SK-N-SH (cell line): ENCODE results near the gene IFT25. TPM values are rescaled to one million over a fixed set of nuclear protein-coding genes. Genes with fewer than 3 reads are reported as not detected.
A peak's percentile ranks its signal among the peaks of the same experiment; 100 is the strongest.
"Not testable (repeated sequence)": the region's sequence is repeated elsewhere in the genome, so short reads cannot be mapped to it uniquely, and the experiment has no call there.

ENCODE experiments used
- CTCF ChIA-PET: fragments of 300-600, 350-600 bp; formaldehyde crosslinking; extraction: SDS; loops from one replicate; lab custom pipeline; 2021; lab: Yijun Ruan, JAX
- POLR2A ChIA-PET: fragments of 350-600 bp; sonication (Branson Sonifier 250); formaldehyde crosslinking; extraction: SDS; loops from one replicate; lab custom pipeline; 2020; ENCODE audit warnings: antibody characterized with exemption, inconsistent platforms; lab: Yijun Ruan, JAX
- DNase-seq: peaks from one replicate; pipeline ENCODE4 v3.0.0; 2012
- H2AFZ ChIP-seq: fragments of 200-600 bp; sonication (generic); 2 replicates; pipeline ENCODE4 v1.8.1; 2016; ENCODE audit warnings: antibody characterized with exemption, mild to moderate bottlenecking, low read depth
- H3F3A ChIP-seq: fragments of 200-600 bp; sonication (generic); replicated peaks from 2 replicates; pipeline ENCODE3; 2016; ENCODE audit warnings: antibody characterized with exemption, mild to moderate bottlenecking; ENCODE audit not compliant: insufficient read depth
- H3K27ac ChIP-seq, 2 experiments: fragments of 200-500 bp in 1 of 2; fragments of 200-600 bp in 1 of 2; sonication (Bioruptor generic) in 1 of 2; sonication (generic), shearing (Covaris generic) in 1 of 2; 2 replicates each; pipeline versions ENCODE4 v1.5.1 to v1.6.1; 2014 to 2016; ENCODE audit warnings: low read depth in 2 of 2, inconsistent platforms in 1 of 2, low read length in 1 of 2, mild to moderate bottlenecking in 1 of 2, mixed read lengths in 1 of 2
- H3K27me3 ChIP-seq: fragments of 200-600 bp; sonication (generic), shearing (Covaris generic); 2 replicates; pipeline ENCODE4 v1.6.1; 2016; ENCODE audit warnings: mixed run types; ENCODE audit not compliant: insufficient read depth
- H3K36me3 ChIP-seq, 2 experiments: fragments of 200-500 bp in 1 of 2; fragments of 200-600 bp in 1 of 2; sonication (Bioruptor generic) in 1 of 2; sonication (generic) in 1 of 2; replicated peaks in 1 of 2; 2 replicates each; pipeline versions ENCODE3 to v1.5.1; 2014 to 2016; ENCODE audit warnings: low read length in 1 of 2, mild to moderate bottlenecking in 1 of 2; ENCODE audit not compliant: insufficient read depth in 2 of 2, control insufficient read depth in 1 of 2
- H3K4me1 ChIP-seq, 2 experiments: fragments of 200-500 bp in 1 of 2; fragments of 200-600 bp in 1 of 2; sonication (Bioruptor generic) in 1 of 2; sonication (generic), shearing (Covaris generic) in 1 of 2; 2 replicates each; pipeline versions ENCODE4 v1.5.1 to v1.6.1; 2014 to 2016; ENCODE audit warnings: low read depth in 1 of 2, low read length in 1 of 2, mixed run types in 1 of 2; ENCODE audit not compliant: insufficient read depth in 2 of 2, control insufficient read depth in 1 of 2
- H3K4me2 ChIP-seq: fragments of 200-600 bp; sonication (generic), shearing (Covaris generic); 2 replicates; pipeline ENCODE4 v1.6.1; 2017; ENCODE audit warnings: mixed run types
- H3K4me3 ChIP-seq, 2 experiments: fragments of 200-500 bp in 1 of 2; fragments of 200-600 bp in 1 of 2; sonication (Bioruptor generic) in 1 of 2; sonication (generic), shearing (Covaris generic) in 1 of 2; 2 replicates each; pipeline versions ENCODE4 v1.5.1 to v1.8.1; 2014 to 2016; ENCODE audit warnings: low read depth in 2 of 2, inconsistent platforms in 1 of 2, low read length in 1 of 2, mild to moderate bottlenecking in 1 of 2, mixed read lengths in 1 of 2, moderate library complexity in 1 of 2
- H3K79me2 ChIP-seq: fragments of 200-600 bp; sonication (generic); 2 replicates; pipeline ENCODE4 v1.8.1; 2017; ENCODE audit warnings: mild to moderate bottlenecking; ENCODE audit not compliant: insufficient read depth
- H3K9ac ChIP-seq: fragments of 200-600 bp; sonication (generic); 2 replicates; pipeline ENCODE4 v1.6.1; 2017; ENCODE audit warnings: mixed run types
- H3K9me2 ChIP-seq: fragments of 200-600 bp; sonication (generic); 2 replicates; pipeline ENCODE4 v1.6.1; 2017; ENCODE audit warnings: mixed run types
- H3K9me3 ChIP-seq: fragments of 200-600 bp; sonication (generic); 2 replicates; pipeline ENCODE4 v1.6.1; 2017; ENCODE audit warnings: mixed run types, mild to moderate bottlenecking, moderate library complexity
- H4K20me1 ChIP-seq: fragments of 200-600 bp; sonication (generic); 2 replicates; pipeline ENCODE4 v1.6.1; 2017; ENCODE audit warnings: mild to moderate bottlenecking, mixed run types; ENCODE audit not compliant: insufficient read depth
- GATA2 ChIP-seq: sonication (generic); formaldehyde crosslinking; IDR thresholded peaks from 2 replicates; pipeline ENCODE4 v1.5.0; 2020; ENCODE audit warnings: mild to moderate bottlenecking, missing genetic modification reagents
- MXI1 ChIP-seq: IDR thresholded peaks from 2 replicates; pipeline ENCODE4 v1.6.1; 2012; ENCODE audit warnings: mild to moderate bottlenecking, low read depth, low read length, improper control_type of control experiment
- NRF1 ChIP-seq: IDR thresholded peaks from 2 replicates; pipeline ENCODE4 v1.6.1; 2012; ENCODE audit warnings: low read depth, mild to moderate bottlenecking, low read length
- RAD21 ChIP-seq: IDR thresholded peaks from 2 replicates; pipeline ENCODE4 v1.6.1; 2012; ENCODE audit warnings: mild to moderate bottlenecking, low read length
- SMC3 ChIP-seq: IDR thresholded peaks from 2 replicates; pipeline ENCODE4 v1.6.1; 2012; ENCODE audit warnings: low read depth, low read length, improper control_type of control experiment
- YY1 ChIP-seq: IDR thresholded peaks from 2 replicates; pipeline ENCODE4 v1.4.0; 2012; ENCODE audit warnings: low read depth, mild to moderate bottlenecking
- WGBS: methylation state at CpG from one replicate; pipeline ENCODE4 v1.1.6; 2017; ENCODE audit warnings: low lambda C conversion rate; 5-methylcytosine and 5-hydroxymethylcytosine counted together
- polyA plus RNA-seq, 3 experiments: library from polyadenylated mRNA; depleted of rRNA; stranded (reverse); fragments of >200 nt; gene quantifications; 2 replicates each; pipeline ENCODE4 v1.2.3, GENCODE V29; 2012
- TF ChIP-seq, protein P1 (sequence below): fragments of 150-350 bp; IDR thresholded peaks from 2 replicates; pipeline ENCODE4 v1.6.1; 2016; ENCODE audit warnings: mild to moderate bottlenecking, low read depth, low read length
- TF ChIP-seq, protein P2 (sequence below): fragments of 200-600 bp; sonication (generic); IDR thresholded peaks from 2 replicates; pipeline ENCODE4 v1.6.1; 2017; ENCODE audit warnings: antibody characterized with exemption, mild to moderate bottlenecking, moderate library complexity
- TF ChIP-seq, protein P3 (sequence below): IDR thresholded peaks from 2 replicates; pipeline ENCODE4 v1.6.1; 2012; ENCODE audit warnings: mild to moderate bottlenecking, low read depth, low read length, moderate library complexity

The IFT25 gene
- polyA plus RNA-seq, 1 of the 3 experiments (the other 2 are of a cell fraction): 25.7 TPM

DNA sequence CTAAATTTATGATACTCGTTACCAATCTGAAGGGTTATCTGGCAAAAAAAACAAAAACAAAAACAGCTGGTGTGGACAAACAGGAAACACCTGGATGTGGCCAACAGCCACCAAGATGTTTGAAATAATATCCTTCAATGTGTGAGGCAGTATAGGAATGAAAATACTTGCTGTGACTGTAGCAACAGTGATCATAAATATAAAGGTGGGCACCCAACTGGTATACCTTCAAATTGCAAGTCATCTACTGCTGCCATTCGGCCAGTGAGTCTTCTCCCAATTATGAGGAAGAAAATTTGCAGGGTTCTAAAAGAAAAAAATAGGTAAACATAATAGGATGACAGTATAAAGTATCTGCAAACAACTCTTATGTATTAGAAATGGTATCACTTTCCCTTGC lies 56.8 kb downstream of the IFT25 start (continued):
- no peak for TF ChIP-seq SMC3
- TF ChIP-seq YY1: no peak
- TF ChIP-seq, protein P1, sequence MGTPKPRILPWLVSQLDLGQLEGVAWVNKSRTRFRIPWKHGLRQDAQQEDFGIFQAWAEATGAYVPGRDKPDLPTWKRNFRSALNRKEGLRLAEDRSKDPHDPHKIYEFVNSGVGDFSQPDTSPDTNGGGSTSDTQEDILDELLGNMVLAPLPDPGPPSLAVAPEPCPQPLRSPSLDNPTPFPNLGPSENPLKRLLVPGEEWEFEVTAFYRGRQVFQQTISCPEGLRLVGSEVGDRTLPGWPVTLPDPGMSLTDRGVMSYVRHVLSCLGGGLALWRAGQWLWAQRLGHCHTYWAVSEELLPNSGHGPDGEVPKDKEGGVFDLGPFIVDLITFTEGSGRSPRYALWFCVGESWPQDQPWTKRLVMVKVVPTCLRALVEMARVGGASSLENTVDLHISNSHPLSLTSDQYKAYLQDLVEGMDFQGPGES: no peak
- no peak for TF ChIP-seq MXI1

DNA sequence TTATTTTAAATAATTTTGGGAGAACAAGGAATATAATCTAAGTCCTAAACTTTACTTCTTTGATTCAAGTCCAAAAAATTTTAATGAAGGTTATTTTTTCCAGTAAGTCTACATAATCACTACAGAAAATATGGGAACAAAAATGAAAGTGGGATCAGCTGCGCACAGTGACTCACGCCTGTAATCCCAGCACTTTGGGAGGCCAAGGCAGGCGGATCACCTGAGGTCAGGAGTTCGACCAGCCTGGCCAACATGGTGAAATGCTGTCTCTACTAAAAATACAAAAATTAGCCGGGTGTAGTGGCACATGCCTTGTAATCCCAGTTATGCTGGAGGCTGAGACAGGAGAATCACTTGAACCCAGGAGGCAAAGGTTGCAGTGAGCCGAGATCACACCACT lies 61.9 kb downstream of the IFT25 start:
- 87% methylated on average over 6 of the region's 6 CpGs for WGBS
- peaks cover 15 to 31% of the 10 kb centered on the region in 2 experiments for H3K36me3 ChIP-seq
- H3K9ac ChIP-seq, H2AFZ ChIP-seq, H3K79me2 ChIP-seq, H3K9me3 ChIP-seq, DNase-seq, H3K4me1 ChIP-seq, H3K4me3 ChIP-seq, H3K27me3 ChIP-seq, H4K20me1 ChIP-seq, H3K9me2 ChIP-seq, H3F3A ChIP-seq, H3K27ac ChIP-seq, H3K4me2 ChIP-seq, POLR2A ChIA-PET: not testable (repeated sequence)
- CTCF ChIA-PET: interaction anchor here (1.0 to 1.9 kb wide), 3 partner anchors 23 to 65 kb away, joined by 3 to 13 read pairs (median 10); no protein-coding TSS in a partner anchor

DNA sequence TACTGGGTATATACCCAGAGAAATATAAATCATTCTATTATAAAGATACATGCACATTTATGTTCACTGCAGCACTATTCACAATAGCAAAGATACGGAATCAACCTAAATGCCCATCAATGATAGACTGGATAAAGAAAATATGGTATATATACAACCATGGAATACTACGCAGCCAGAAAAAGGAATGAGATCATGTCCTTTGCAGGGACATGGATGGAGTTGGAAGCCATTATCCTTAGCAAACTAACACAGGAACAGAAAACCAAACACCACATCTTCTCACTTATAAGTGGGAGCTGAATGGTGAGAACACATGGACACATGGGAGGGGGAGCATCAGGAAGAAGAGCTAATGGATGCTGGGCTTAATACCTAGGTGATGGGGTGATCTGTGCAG lies 63.6 kb downstream of the IFT25 start:
- not testable (repeated sequence) for H2AFZ ChIP-seq, H3K4me3 ChIP-seq, H3K27ac ChIP-seq, DNase-seq, H3K9ac ChIP-seq, H3K9me2 ChIP-seq, H4K20me1 ChIP-seq, H3K4me2 ChIP-seq, H3K9me3 ChIP-seq, H3F3A ChIP-seq, H3K4me1 ChIP-seq, H3K27me3 ChIP-seq, H3K79me2 ChIP-seq
- WGBS: 89% methylated on average over 2 of the region's 2 CpGs
- POLR2A ChIA-PET: interaction anchor here (0.6 kb wide), 1 partner anchor 244 kb away, joined by 3 read pairs; no protein-coding TSS in a partner anchor
- peaks cover 28 to 36% of the 10 kb centered on the region in 2 experiments for H3K36me3 ChIP-seq
- CTCF ChIA-PET: interaction anchor here (1.0 to 5.6 kb wide), 4 partner anchors 21 to 77 kb away, joined by 4 to 60 read pairs (median 12); no protein-coding TSS in a partner anchor

DNA sequence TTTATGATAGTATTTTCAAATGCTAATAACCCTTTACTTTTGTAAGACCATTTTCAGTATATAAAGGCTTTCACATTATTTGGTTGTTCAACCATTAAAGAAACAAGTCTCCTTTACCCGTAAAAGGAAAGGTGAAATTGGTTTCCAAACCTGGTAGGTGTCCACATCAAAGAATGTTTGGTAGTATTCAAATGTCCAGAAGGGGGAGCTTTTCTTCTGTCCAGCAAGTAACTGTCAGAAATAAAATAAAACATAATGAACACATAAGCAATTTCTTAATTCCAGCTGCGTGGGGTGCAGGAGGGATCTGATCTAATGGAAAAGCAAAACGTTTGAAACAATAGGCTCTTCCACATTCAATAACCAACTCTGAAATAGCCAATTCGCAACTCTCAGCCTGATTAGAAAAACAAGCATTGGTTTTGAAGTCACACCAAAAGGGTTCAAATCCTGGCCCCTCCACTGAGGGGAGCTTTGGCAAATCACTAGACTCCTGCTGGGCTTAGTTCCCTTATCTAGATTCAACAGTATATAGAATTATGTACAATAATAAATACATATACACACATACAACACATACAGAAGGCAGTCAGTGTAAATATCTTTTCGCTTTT lies 66.9 kb downstream of the IFT25 start:
- 51% methylated on average over 5 of the region's 5 CpGs for WGBS
- DNase-seq: peak; percentile 39
- TF ChIP-seq RAD21: peak; percentile 68
- TF ChIP-seq, protein P2, sequence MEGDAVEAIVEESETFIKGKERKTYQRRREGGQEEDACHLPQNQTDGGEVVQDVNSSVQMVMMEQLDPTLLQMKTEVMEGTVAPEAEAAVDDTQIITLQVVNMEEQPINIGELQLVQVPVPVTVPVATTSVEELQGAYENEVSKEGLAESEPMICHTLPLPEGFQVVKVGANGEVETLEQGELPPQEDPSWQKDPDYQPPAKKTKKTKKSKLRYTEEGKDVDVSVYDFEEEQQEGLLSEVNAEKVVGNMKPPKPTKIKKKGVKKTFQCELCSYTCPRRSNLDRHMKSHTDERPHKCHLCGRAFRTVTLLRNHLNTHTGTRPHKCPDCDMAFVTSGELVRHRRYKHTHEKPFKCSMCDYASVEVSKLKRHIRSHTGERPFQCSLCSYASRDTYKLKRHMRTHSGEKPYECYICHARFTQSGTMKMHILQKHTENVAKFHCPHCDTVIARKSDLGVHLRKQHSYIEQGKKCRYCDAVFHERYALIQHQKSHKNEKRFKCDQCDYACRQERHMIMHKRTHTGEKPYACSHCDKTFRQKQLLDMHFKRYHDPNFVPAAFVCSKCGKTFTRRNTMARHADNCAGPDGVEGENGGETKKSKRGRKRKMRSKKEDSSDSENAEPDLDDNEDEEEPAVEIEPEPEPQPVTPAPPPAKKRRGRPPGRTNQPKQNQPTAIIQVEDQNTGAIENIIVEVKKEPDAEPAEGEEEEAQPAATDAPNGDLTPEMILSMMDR: peak; percentile 82
- TF ChIP-seq GATA2 (CRISPR knock-in tag): no peak
- TF ChIP-seq, protein P3, sequence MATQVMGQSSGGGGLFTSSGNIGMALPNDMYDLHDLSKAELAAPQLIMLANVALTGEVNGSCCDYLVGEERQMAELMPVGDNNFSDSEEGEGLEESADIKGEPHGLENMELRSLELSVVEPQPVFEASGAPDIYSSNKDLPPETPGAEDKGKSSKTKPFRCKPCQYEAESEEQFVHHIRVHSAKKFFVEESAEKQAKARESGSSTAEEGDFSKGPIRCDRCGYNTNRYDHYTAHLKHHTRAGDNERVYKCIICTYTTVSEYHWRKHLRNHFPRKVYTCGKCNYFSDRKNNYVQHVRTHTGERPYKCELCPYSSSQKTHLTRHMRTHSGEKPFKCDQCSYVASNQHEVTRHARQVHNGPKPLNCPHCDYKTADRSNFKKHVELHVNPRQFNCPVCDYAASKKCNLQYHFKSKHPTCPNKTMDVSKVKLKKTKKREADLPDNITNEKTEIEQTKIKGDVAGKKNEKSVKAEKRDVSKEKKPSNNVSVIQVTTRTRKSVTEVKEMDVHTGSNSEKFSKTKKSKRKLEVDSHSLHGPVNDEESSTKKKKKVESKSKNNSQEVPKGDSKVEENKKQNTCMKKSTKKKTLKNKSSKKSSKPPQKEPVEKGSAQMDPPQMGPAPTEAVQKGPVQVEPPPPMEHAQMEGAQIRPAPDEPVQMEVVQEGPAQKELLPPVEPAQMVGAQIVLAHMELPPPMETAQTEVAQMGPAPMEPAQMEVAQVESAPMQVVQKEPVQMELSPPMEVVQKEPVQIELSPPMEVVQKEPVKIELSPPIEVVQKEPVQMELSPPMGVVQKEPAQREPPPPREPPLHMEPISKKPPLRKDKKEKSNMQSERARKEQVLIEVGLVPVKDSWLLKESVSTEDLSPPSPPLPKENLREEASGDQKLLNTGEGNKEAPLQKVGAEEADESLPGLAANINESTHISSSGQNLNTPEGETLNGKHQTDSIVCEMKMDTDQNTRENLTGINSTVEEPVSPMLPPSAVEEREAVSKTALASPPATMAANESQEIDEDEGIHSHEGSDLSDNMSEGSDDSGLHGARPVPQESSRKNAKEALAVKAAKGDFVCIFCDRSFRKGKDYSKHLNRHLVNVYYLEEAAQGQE: no peak
- TF ChIP-seq SMC3: peak; percentile 61
- no peak for TF ChIP-seq NRF1

More for the DNA sequence above, 66.9 kb downstream of the IFT25 start:
- Histone ChIP-seq H4K20me1 (no peaks in the 10 kb centered on the region), H2AFZ (no peak overlapping the region), H3K9ac (no peak overlapping the region), H3K9me2 (no peaks in the 10 kb centered on the region), H3K4me3 (no peak overlapping the region), H3K79me2 (no peaks in the 10 kb centered on the region), H3K4me2 (no peak overlapping the region), H3K9me3 (no peaks in the 10 kb centered on the region), H3K4me1 (no peaks in the 10 kb centered on the region), H3K27me3 (no peaks in the 10 kb centered on the region), H3K27ac (no peak overlapping the region), H3F3A (no peaks in the 10 kb centered on the region), H3K36me3 (peaks cover 38 to 47% of the 10 kb centered on the region in 2 experiments)
- POLR2A ChIA-PET: no interaction called here
- CTCF ChIA-PET: interaction anchor here (0.6 to 5.6 kb wide), 36 partner anchors 9 to 203 kb away, joined by 3 to 100 read pairs (median 4); partner anchors contain the start of genes DIO1, IFT25, LRRC42 and YIPF1
